ENCODE results near the gene KCTD20. TPM values are rescaled to one million over a fixed set of nuclear protein-coding genes. Genes with fewer than 3 reads are reported as not detected.

Gene KCTD20
- total and polyA plus RNA-seq, 2 of the 13 experiments (the other 11 are each of a cell fraction or from before 2014, with no cell fraction given): 52.7 to 67.1 TPM

- H3K4me1 ChIP-seq (ENCODE audit: insufficient read depth, low read length): peaks cover 11% of the 10 kb centered on the region
- ChIA-PET CTCF (ENCODE audit: low intra/inter-chr PET ratio, low total read pairs) (no interaction called here), POLR2A (no interaction called here)
- H3K36me3 ChIP-seq (replicated peaks in 1 of 2; ENCODE audit: control insufficient read depth in 1 of 2, insufficient read depth in 2 of 2, low read length in 2 of 2): peaks cover 3 to 18% of the 10 kb centered on the region in 2 experiments
- no peak for ATAC-seq
- no peak for DNase-seq (ENCODE audit: low spot score)
- in situ Hi-C loops (cut with HindIII; ENCODE audit: extremely low pct_ligation_motif_present, low pct_unique_long_range_greater_than_20kb): no loop called here
- 100% methylated on average over 3 of the region's 3 CpGs for WGBS (ENCODE audit: low lambda C conversion rate)
- H3K9ac ChIP-seq (ENCODE audit: insufficient read depth, low read depth, low read length): no peak overlapping the region
- TF ChIP-seq IKZF5 (CRISPR knock-in tag; IDR thresholded peaks at IDR 0.05) (no peak), ZNF549 (CRISPR knock-in tag; IDR thresholded peaks at IDR 0.05) (no peak), RORA (CRISPR knock-in tag; IDR thresholded peaks at IDR 0.05) (no peak), SNAPC5 (CRISPR knock-in tag; IDR thresholded peaks at IDR 0.05; ENCODE audit: borderline replicate concordance) (no peak), ZNF777 (CRISPR knock-in tag; IDR thresholded peaks at IDR 0.05) (no peak), ZNF180 (CRISPR knock-in tag; IDR thresholded peaks at IDR 0.05; ENCODE audit: borderline replicate concordance, low read depth) (no peak), ZNF275 (CRISPR knock-in tag; IDR thresholded peaks at IDR 0.05; ENCODE audit: borderline replicate concordance) (no peak), ZNF354B (CRISPR knock-in tag; IDR thresholded peaks at IDR 0.05) (no peak), ZKSCAN8 (CRISPR knock-in tag; IDR thresholded peaks at IDR 0.05; ENCODE audit: borderline replicate concordance) (no peak), TBX3 (IDR thresholded peaks at IDR 0.05; ENCODE audit: borderline replicate concordance) (no peak), PHF8 (CRISPR knock-in tag; IDR thresholded peaks at IDR 0.05) (no peak), RAD51 (IDR thresholded peaks at IDR 0.05; ENCODE audit: borderline replicate concordance) (no peak), ZNF121 (CRISPR knock-in tag; IDR thresholded peaks at IDR 0.05) (no peak), FOXO1 (CRISPR knock-in tag; IDR thresholded peaks at IDR 0.05) (no peak), ZNF350 (CRISPR knock-in tag; IDR thresholded peaks at IDR 0.05; ENCODE audit: borderline replicate concordance, low read depth) (no peak)
- H2AFZ ChIP-seq (ENCODE audit: low read length): no peak overlapping the region
- no TSS peak for BruUV-seq (replicated peaks)
- no peak overlapping the region for H3K4me2 ChIP-seq (ENCODE audit: low read depth, low read length)
- no peak overlapping the region for H3K4me3 ChIP-seq (replicated peaks in 1 of 3; ENCODE audit: insufficient read depth in 1 of 3, low read depth in 2 of 3, low read length in 3 of 3)
- H3K27ac ChIP-seq (ENCODE audit: extremely low read length, insufficient read depth, low read length): no peak overlapping the region
- H3K9me3 ChIP-seq (ENCODE audit: low read length): no peaks in the 10 kb centered on the region
- intact Hi-C loops (cut with micrococcal nuclease; ENCODE audit: unreplicated experiment): no loop called here
- H3K79me2 ChIP-seq (ENCODE audit: insufficient read depth, low read length): peaks cover 84% of the 10 kb centered on the region
- no peaks in the 10 kb centered on the region for H3K27me3 ChIP-seq (ENCODE audit: control insufficient read depth in 1 of 2, insufficient read depth in 2 of 2, low read length in 2 of 2)
- FAIRE-seq: no peak
- H4K20me1 ChIP-seq (ENCODE audit: insufficient read depth, low read length): peaks cover 24% of the 10 kb centered on the region; the same call in 1 of the 2 replicates
Measured at GRCh38 chr6:36455486-36456027, 12.8 kb downstream of the KCTD20 start.

Measured in HepG2 (cell line).